ENCODE measurements around the gene NR2C2. TPM values are rescaled to one million over a fixed set of nuclear protein-coding genes. Genes with fewer than 3 reads are reported as not detected.

Gene NR2C2
- total RNA-seq, 1 experiment from 2014 or later = 38.5 TPM

- Histone ChIP-seq H3K4ac (ENCODE audit: low read depth, low read length) (no peak overlapping the region), H3K9me3 (ENCODE audit: control insufficient read depth, low read depth, low read length) (no peaks in the 10 kb centered on the region), H3K4me1 (ENCODE audit: insufficient read depth, low read length) (no peaks in the 10 kb centered on the region), H3K56ac (ENCODE audit: insufficient read length, low read depth, low read length) (no peak overlapping the region), H2BK120ac (ENCODE audit: low read depth, low read length, poor library complexity, severe bottlenecking) (no peak overlapping the region), H4K5ac (ENCODE audit: insufficient read length, low read depth, low read length) (no peak overlapping the region), H2BK15ac (ENCODE audit: low read depth, low read length) (no peak overlapping the region), H3K9ac (ENCODE audit: extremely low read depth, insufficient read length, low read length) (no peak overlapping the region), H2BK12ac (ENCODE audit: insufficient read length, low read depth, low read length) (no peak overlapping the region), H2AFZ (ENCODE audit: low read length) (no peak overlapping the region), H2AK5ac (ENCODE audit: insufficient read length, low read length) (no peak overlapping the region), H3T11ph (ENCODE audit: low read length) (no peak overlapping the region), H3K79me2 (ENCODE audit: insufficient read depth, low read length) (peaks cover 6% of the 10 kb centered on the region; the same call in 1 of the 2 replicates), H4K91ac (ENCODE audit: insufficient read length, low read depth, low read length) (no peak overlapping the region), H3K4me2 (ENCODE audit: insufficient read depth, insufficient read length, low read length) (no peak overlapping the region), H2BK20ac (ENCODE audit: low read depth, low read length, poor library complexity, severe bottlenecking) (no peak overlapping the region), H3K27me3 (ENCODE audit: insufficient read depth, low read length) (no peaks in the 10 kb centered on the region), H3K27ac (ENCODE audit: insufficient read length, low read depth, low read length) (no peak overlapping the region), H4K8ac (replicated peaks; ENCODE audit: insufficient read length, low read depth, low read length) (no peak overlapping the region), H3K23me2 (ENCODE audit: insufficient read length, low read depth, low read length, poor library complexity, severe bottlenecking) (no peaks in the 10 kb centered on the region), H3K14ac (ENCODE audit: insufficient read depth, low read length) (no peak overlapping the region), H3K23ac (ENCODE audit: insufficient read length, low read depth, low read length) (no peak overlapping the region), H3K18ac (ENCODE audit: insufficient read length, low read depth, low read length) (no peak overlapping the region), H3K79me1 (ENCODE audit: insufficient read depth, low read depth, low read length, poor library complexity, severe bottlenecking) (no peaks in the 10 kb centered on the region), H2BK5ac (ENCODE audit: insufficient read length, low read length) (no peak overlapping the region), H4K20me1 (ENCODE audit: control insufficient read depth, insufficient read depth, insufficient read length) (peaks cover 2% of the 10 kb centered on the region)
- peaks cover 7 to 10% of the 10 kb centered on the region in 2 experiments; a peak in 3 of 4 replicates for H3K4me1 Mint-ChIP-seq
- no peak overlapping the region for H3K4me3 Mint-ChIP-seq
- no peaks in the 10 kb centered on the region for H3K27me3 Mint-ChIP-seq (ENCODE audit: low read depth)
- WGBS (ENCODE audit: extremely low coverage, insufficient read length, low lambda C conversion rate) = no CpG with 5 or more reads among the region's 4 CpGs
- H3K27ac Mint-ChIP-seq = no peak overlapping the region; a peak in 1 of 7 replicates
- no peak for DNase-seq
- TF ChIP-seq CTCF (conservative IDR thresholded peaks at IDR 0.05) = no peak
- no peaks in the 10 kb centered on the region for H3K9me3 Mint-ChIP-seq
- peaks cover 26 to 87% (median 70%) of the 10 kb centered on the region in 3 experiments; a peak in 6 of 7 replicates for H3K36me3 Mint-ChIP-seq (ENCODE audit: insufficient read depth in 1 of 3, low read depth in 3 of 3)
These were observed 106.2 kb downstream of the NR2C2 start for GRCh38 chr3:15053541-15053940.

Data from H9 (cell line).